GM23338 (cell line): Measurements from ENCODE around the gene ZNF219.
A peak's percentile ranks its signal among the peaks of the same experiment; 100 is the strongest.

Source experiments
- CTCF ChIP-seq, 2 experiments: fragments of 200-600 bp in 1 of 2; sonication (generic) in 1 of 2; conservative IDR thresholded peaks; 2 replicates each; pipeline versions ENCODE4 v1.5.1 to v1.6.1; 2016 to 2017; ENCODE audit warnings: antibody characterized with exemption in 2 of 2, low read depth in 2 of 2, mild to moderate bottlenecking in 2 of 2, moderate library complexity in 1 of 2
- EZH2 ChIP-seq: fragments of 200-600 bp; sonication (generic); IDR thresholded peaks from one replicate; pipeline ENCODE4 v1.8.0; 2017; ENCODE audit warnings: antibody characterized with exemption, mild to moderate bottlenecking, low read depth; ENCODE audit not compliant: unreplicated experiment

- peak; percentile 46 to 96 for TF ChIP-seq CTCF (conservative IDR thresholded peaks at IDR 0.05; ENCODE audit: low read depth in 2 of 2)
- no peak for TF ChIP-seq EZH2
Observed at GRCh38 chr14:21136024-21136423, 37.6 kb upstream of the ZNF219 start.
